IPS-NIHi11 (cell line): Measurements from ENCODE around the gene SPTBN1.
A peak's percentile ranks its signal among the peaks of the same experiment; 100 is the strongest.

Experiments used
- DNase-seq: peaks from one replicate; pipeline ENCODE4 v3.0.0; 2012; ENCODE audit warnings: mixed read lengths, low spot score

SPTBN1 gene

GRCh38 chr2:54434229-54434628 is 21.9 kb upstream of the SPTBN1 start:
- no peak for DNase-seq

DNA sequence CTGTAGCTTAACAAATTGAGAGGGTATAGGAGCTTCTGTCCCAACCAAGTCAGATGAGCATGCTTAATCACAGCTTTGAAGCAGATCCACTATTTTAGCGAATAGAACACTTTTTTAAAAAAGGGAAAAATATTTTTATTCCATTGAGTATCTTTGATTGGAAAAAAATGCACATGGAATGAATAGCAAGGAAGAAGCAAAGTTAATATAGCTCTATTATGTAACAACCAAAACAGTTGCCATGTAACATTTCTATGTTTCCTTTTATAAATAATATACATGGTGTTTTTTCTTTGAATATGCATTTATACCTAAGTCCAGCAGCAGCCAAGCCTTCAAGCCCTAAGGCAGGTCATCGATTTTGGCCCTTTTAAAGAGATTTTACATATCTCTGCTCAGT is 21.4 kb upstream of the SPTBN1 start:
- DNase-seq = no peak

- no peak for DNase-seq
Measured at GRCh38 chr2:54435325-54436226, 20.6 kb upstream of the SPTBN1 start.

GRCh38 chr2:54437588-54437987 is 18.5 kb upstream of the SPTBN1 start:
- DNase-seq = no peak

GRCh38 chr2:54438271-54438670 is 17.9 kb upstream of the SPTBN1 start:
- no peak for DNase-seq

DNA sequence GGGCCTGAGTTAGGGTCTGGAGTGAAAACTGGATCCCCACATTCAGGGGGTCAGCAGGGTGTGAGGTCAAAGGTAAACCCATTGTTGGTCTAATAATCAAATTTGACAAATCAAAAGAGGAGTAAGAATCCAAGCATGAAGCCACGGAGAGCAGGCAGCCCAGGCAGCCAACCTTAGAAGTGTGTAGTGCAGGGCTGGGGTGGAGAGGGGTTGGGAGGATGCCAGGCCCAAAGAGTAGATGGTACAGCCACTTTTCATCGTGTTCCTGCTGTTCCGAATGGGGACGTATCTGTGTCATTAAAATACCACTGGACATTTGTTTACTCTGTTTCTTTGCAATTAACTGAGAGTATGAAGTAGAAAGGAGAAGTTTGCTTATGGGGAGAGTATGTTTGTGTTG is 16.5 kb upstream of the SPTBN1 start:
- DNase-seq = no peak

GRCh38 chr2:54440050-54440449 is 16.1 kb upstream of the SPTBN1 start:
- no peak for DNase-seq

DNA sequence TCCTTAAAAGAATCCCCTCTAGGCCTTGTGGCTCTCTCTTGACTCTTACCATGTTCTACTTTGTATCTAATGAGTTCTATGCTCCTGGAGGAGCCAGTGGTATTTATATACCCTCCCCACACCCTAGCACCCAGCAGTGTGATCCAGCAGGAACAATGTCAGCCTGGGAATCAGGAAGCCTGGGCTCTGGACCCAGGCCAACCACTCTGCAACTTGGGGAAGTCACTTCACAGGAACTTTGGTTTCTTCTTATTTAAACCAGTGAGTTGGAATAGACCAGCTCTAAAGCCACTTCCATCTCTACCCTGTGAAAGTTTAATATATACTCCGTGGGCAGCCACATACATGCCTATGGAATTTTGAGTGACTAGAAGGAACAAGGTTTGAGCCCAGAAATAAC is 11.6 kb upstream of the SPTBN1 start:
- DNase-seq = no peak

DNA sequence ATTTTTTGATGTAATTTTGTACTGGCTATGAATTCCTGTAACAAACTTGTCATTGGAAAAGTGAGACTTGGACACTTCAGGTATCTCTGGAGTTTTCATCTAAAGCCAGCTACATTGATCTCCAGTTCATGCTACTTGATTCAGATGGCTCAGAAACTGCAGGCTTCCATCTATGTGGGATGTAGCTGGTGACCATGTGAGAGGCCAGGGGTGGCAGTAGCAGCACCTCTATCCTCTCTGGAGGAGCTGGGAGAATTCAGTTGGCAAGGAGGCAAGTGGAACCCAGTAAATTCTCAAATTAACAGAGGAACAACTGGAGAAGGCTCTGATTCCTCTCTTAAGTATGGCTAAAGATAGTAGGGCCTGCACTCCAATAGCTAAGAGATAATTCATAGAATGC is 10.0 kb upstream of the SPTBN1 start:
- no peak for DNase-seq

GRCh38 chr2:54446625-54447024 is 9.5 kb upstream of the SPTBN1 start:
- no peak for DNase-seq

- no peak for DNase-seq
Measured at GRCh38 chr2:54454548-54455130, 1.5 kb upstream of the SPTBN1 start.

- no peak for DNase-seq
Measured at GRCh38 chr2:54455131-54455562, 980 bp upstream of the SPTBN1 start.

DNA sequence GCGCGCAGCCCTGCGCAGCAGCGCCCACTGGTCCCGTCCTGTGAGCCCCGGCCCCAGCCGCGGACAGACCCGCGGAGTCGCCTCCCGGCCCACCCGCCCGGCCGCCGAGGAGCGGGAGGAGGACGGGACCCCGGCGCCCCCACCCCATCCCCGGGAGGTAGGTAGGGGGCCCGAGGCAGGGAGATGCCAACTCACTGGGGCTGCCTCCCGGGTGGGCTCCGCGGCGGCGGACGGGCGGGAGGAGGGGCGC is 160 bp downstream of the SPTBN1 start:
- no peak for DNase-seq

DNA sequence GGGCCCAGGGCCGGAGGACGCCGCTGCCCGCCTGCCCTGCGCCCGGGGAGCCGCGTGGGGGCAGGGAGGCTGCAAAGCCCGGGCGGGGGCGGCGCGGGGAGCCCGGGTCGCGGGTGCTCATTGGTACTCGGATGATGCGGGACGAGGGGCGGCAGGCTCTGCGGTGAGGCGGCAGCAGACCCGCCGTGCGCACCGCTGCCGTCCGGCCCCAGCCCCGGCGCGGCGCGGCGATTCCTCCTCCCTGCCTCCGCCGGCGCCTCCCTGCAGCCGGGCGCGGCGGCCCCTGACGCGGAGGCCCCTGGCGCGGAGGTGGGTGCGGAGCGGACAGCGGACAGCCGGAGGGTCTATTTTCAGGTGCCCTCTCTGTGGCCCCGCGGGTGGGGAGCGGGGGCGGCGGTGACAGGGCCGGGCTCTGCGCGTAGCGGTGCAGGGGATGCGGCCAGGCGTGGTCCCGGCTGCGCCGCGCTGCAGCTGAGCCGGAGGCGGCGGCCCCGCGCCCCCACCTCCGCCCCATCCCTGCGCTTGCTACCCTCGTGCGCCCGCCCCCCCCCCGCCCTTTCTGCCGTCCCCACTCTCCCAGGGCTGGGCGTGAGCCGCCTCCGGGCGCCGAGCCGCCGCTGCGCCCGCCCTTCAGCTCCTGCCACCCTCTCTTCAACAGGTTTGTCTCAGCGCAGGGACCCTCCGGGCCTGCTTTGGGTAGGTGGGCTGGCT is 640 bp downstream of the SPTBN1 start:
- peak; percentile 70 for DNase-seq

- peak; percentile 47 for DNase-seq
Measured at GRCh38 chr2:54457323-54458023, 1.3 kb downstream of the SPTBN1 start.

- DNase-seq = no peak
Measured at GRCh38 chr2:54459037-54459441, 2.9 kb downstream of the SPTBN1 start.

GRCh38 chr2:54461261-54461660 is 5.1 kb downstream of the SPTBN1 start:
- no peak for DNase-seq

GRCh38 chr2:54464341-54464740 is 8.2 kb downstream of the SPTBN1 start:
- DNase-seq = no peak

DNA sequence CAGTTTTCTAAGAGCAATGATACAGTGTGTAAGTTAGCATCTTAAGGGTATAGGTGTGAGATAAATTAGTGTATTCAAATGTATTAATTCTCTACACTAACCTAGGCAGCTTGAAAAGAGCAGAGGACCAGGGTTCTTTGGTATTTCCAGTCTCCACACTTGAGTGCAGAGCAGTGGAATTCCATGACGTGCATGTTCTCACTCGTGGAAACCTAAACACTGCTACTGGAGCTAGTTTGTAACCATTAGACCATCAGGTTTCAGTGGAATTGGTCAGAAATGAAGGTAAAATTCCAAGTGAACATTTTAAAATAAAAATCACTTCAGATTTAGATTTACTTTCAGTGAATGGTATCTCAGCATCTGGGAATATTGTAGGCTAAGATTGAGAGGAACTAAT is 9.0 kb downstream of the SPTBN1 start:
- DNase-seq = no peak

- no peak for DNase-seq
Measured at GRCh38 chr2:54466870-54467269, 10.7 kb downstream of the SPTBN1 start.

GRCh38 chr2:54468673-54469072 is 12.5 kb downstream of the SPTBN1 start:
- DNase-seq = no peak

GRCh38 chr2:54469484-54470053 is 13.4 kb downstream of the SPTBN1 start:
- no peak for DNase-seq
